Activated naive CD8-positive, alpha-beta T cell treated with anti-CD3 and anti-CD28 coated beads, Interleukin-2, amount 50 U/mL, for 16 hours (primary cell): ENCODE measurements around the gene CAPN14.

Experiments
- DNase-seq: peaks from one replicate; pipeline ENCODE4 v3.0.0-alpha.2; 2020; ENCODE audit warnings: low read depth, low spot score

CAPN14 gene

GRCh38 chr2:31241625-31242270, 24.4 kb upstream of the CAPN14 start:
- DNase-seq: no peak

- DNase-seq: no peak
Measured at GRCh38 chr2:31240381-31241365, 23.4 kb upstream of the CAPN14 start.

- no peak for DNase-seq
Measured at GRCh38 chr2:31239593-31240177, 22.4 kb upstream of the CAPN14 start.

GRCh38 chr2:31238906-31239592, 21.7 kb upstream of the CAPN14 start:
- DNase-seq: no peak

DNA sequence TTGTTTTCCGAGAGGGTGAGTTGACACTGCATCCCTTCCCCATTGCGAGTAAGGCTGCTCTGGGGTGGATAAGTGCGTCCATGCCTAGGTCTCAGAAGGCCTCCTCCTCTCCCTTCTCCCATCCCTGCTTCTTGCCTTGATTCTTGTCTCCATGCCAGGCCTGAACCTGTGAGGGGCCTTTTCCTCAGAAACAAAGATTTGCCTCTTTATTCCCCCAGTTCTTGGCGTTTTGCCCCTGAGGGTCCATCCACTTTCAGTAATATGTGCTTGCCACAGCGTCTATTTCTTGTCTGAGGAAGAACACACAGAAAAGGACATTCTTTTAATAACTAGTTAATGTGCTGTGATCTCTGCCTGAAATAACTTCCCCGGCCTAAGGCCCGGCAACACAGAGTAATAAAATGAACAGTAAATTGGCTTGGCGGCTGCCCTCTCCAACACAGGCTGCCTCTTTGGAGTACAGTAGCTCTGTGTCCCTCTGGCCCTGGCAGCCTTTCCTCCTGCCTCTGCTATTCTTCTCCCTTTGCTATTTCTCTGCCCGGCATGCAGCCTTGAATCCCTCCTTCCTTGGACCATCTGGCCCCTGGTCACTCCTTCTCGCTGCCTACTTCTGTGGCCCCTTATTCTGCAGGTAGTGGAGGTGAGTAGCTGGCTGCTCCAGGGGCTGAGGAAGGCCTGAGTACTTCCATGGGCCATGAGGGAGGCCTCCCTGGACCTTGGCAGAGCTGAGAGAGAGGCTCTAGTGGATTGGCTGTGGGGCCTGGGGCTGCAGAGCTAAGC, 21.0 kb upstream of the CAPN14 start:
- DNase-seq: no peak

- DNase-seq: no peak
Measured at GRCh38 chr2:31237348-31238017, 20.2 kb upstream of the CAPN14 start.

GRCh38 chr2:31236433-31237205, 19.3 kb upstream of the CAPN14 start:
- DNase-seq: no peak

GRCh38 chr2:31235504-31235902, 18.2 kb upstream of the CAPN14 start:
- no peak for DNase-seq

DNA sequence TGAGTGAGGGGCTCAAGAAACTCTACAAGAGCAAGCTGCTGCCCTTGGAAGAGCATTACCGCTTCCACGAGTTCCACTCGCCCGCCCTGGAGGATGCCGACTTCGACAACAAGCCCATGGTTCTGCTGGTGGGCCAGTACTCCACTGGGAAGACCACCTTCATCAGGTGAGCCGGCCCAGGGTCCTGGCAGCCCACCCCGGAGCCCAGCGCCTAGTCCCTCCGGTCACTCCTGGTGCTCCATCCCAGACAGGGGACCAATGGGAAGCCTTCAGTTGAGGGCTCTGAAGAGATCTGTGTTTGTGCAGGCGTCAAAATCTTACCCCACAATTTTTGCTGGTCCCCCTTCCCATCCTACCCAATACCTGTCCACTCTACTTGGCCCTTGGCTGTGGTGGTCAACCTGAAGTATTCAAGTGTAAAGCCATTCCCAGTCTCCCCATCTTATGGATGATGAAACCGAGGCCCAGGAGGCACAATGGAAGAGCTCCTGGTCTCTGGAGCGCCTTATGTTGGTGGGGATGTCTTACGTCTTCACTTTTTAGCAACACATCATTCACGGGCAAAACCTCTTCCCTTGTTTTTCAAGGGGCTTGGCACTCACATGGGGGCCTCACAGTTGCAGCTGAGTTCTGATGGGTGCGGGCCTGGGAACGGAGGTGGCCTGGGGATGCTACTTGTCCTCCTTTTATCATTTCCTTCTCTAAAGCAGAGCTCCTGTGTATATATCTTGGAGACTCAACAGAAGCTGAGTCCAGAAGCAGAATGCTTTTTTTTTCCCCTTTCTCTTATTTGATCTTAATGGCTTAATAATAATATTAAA, 17.6 kb upstream of the CAPN14 start:
- no peak for DNase-seq

DNA sequence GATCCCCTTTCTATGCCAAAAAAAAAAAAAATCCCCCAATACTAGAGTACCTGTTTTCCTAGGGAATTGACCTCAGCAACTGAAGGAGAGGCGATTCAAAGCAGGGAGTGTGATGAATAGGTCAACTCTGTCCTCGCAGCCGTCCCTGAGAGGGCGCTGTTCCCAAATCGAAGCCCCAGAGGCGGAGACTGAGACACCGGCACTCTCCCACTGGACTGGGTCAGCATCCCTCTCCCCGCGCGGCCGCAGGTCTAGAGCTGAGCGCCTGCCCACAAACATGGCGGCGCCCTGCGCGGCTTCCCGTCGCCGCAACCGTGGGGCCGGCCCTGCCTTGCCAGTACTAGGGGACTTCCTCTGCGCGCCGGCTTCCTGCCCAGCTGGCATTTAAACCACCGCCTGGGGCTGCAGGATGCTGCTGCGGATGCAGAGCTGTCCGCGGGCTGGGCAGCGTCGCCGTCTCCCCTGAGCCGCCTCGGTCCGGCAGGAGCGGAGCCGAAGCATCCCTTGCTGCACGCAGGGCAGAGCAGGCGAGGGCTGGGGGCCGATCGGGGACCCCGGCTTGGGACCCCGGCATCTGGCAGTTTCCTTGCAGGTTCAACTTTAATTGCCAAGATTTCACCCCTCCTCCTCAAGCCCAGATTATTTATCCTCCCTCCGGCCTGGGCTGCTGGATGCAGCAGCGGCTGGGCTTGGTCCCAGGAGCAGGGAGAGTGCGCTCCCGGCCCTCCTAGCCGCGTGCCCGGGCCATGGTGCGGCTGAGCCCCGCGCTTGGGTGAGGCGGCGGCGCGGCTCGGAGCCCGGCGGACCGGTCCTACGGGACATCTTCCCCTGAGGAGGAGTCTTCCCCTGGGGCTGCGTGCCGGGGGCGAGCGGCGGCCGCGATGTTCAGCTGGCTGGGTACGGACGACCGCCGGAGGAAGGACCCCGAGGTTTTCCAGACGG, 16.7 kb upstream of the CAPN14 start, which contains the start of gene EHD3:
EHD3 (plus strand) TSS at position 412 of the 942 bp plus-strand sequence; CDS start at position 882, 470 bp downstream.
- peak; percentile 52 for DNase-seq

DNA sequence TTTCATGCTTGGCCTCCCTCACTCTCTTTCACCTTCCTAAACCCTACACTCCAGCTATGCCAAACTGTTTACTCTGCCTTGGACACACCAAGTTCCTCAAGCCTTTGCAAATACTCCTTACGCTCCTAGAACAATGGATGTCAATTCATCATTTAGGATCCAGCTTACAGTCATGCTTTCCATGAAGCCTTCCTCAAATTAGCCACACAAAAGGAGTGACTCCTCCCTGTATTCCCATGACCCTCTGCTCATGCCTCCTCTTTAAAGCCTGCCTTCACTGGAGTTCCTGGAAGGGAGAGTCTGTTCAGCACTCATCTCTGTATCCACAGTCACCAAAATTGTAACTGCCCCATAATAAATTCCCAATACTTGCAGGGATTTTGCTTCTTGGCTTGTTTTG, 15.9 kb upstream of the CAPN14 start:
- DNase-seq: no peak

DNA sequence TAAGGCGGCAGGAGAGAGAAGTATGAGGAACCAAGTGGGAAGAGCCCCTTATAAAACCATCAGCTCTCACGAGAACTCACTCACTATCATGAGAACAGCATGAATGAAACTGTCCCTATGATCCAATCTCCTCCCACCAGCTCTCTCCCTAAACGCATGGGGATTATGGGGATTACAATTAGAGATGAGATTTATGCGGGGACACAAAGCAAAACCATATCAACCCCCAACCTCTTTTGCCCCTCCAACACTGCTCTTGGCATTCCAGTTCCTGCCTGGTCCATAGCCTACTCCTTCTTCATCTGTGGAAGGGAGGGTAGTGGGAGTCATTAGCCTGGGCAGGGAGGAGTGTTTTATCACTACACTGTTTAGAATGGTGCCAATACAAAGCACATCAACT, 15.3 kb upstream of the CAPN14 start:
- DNase-seq: no peak

- no peak for DNase-seq
Measured at GRCh38 chr2:31231571-31232302, 14.4 kb upstream of the CAPN14 start.

DNA sequence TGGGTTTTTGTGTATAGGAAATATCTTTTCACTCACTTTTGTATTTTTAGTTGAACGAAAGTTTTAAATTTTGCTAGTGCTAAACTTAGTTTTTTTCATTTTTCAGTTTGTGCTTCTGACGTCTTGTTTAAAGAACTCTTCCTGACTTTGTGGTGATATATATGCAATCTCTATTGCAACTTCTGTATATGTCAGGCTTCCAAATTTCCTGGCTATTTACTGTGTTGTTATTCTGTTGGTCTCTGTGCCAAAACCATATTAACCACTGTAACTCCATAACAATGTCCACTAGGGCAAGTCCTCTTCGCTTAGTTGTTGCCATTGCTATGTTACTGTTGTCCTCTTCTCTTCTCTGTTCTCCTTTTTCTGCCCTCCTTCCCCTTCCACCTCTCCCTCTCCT, 13.4 kb upstream of the CAPN14 start:
- no peak for DNase-seq

DNA sequence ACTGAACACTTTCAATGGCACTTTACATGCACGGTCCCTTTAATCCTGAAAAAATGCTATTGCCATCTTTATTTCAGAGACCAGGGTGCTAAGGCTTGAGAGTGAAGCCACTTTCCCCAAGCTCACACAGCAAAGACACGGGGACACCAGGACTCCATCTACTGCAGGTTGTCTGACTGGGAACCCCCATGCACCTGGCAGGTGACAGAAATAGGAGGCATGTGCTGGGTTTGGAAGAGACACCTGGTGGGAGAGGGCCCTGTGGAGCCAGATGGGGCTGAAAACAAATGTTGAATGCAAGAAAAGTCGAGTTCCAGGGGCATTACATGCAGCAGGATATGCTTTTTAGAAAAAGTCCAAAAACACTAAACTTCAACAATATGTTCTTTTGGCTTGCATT, 11.4 kb upstream of the CAPN14 start:
- no peak for DNase-seq

- DNase-seq: no peak
Measured at GRCh38 chr2:31227711-31228125, 10.4 kb upstream of the CAPN14 start.

GRCh38 chr2:31227110-31227509, 9.8 kb upstream of the CAPN14 start:
- DNase-seq: no peak
